Fibroblast of skin of left quadriceps (primary cell): ENCODE measurements around the gene ATP5IF1.

Experiments
- DNase-seq, 2 experiments: peaks; one replicate each; pipeline ENCODE4 v3.0.0-alpha.2; 2013; ENCODE audit warnings: low read depth in 2 of 2

The ATP5IF1 gene

DNA sequence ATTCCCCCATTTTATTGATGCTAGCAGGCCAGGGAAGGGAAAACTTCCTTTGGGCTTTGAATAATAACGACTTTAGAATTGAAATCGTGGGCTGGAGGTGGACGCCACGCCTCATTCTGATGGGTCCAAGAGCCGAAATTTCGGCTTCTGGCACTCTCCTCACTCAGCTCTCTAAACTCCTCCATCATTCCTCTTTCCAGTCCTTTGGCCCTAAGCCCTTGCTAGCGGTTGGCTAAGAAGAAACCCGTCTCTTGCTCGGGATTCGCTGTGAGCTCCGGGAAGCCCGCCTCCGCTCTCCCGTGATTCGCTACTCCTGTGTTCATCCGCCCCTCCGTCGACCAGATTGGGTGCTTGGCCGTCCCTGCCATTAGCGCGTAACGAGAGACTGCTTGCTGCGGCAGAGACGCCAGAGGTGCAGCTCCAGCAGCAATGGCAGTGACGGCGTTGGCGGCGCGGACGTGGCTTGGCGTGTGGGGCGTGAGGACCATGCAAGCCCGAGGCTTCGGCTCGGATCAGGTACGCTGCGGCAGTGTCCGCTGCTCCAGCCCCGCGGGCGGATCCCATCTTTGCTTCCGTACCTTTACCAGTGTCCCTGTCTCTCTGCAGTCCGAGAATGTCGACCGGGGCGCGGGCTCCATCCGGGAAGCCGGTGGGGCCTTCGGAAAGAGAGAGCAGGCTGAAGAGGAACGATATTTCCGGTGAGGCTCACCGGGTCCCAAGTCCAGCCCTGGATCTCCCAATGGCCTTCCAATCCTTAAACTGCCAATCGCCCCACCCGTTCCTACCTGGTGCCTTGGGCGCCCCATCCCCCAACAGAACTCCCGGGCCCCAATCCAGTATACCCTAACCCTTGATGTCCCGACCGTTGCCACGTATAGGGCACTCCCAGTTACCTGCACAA is at the start of gene ATP5IF1:
Gene ATP5IF1, plus strand, starts transcription at position 370 of the 901 bp plus-strand sequence. Its CDS starts 60 bp downstream, at position 430.
- peak; percentile 94 for DNase-seq

DNA sequence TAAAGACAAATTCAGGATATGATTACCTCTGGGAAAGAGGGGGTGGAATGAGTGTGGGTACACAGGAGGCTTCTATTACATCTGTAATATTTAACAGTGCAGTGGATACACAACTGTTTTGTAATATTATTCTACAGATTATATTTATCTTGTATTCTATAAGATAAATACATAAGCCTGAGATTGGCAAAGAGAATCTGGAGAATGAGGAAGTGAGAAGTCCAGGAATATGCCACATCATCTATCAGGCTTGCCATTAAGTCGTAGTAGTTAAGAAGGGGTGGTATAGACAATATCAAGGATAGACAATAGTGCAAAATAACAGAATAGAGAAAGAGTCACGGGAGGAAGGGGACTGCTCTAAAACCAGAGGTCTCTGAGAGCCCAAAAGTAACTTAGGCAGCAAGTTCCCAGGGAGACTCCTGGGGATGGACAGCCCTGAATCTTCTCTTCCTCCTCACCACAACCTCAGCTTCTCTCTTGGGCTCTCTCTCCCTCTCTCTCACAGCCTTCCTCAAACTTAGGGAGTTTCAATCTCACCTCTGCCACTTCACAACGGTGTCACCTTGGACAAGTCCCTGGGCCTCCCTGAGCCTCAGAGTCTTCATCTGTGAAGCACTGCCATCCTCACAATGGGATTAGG is 45.5 kb upstream of the ATP5IF1 start:
- DNase-seq = peak in 1 of 2 experiments; percentile 3

GRCh38 chr1:28190996-28191645 is 44.8 kb upstream of the ATP5IF1 start:
- no peak for DNase-seq

GRCh38 chr1:28193701-28194161 is 42.2 kb upstream of the ATP5IF1 start:
- no peak for DNase-seq

DNA sequence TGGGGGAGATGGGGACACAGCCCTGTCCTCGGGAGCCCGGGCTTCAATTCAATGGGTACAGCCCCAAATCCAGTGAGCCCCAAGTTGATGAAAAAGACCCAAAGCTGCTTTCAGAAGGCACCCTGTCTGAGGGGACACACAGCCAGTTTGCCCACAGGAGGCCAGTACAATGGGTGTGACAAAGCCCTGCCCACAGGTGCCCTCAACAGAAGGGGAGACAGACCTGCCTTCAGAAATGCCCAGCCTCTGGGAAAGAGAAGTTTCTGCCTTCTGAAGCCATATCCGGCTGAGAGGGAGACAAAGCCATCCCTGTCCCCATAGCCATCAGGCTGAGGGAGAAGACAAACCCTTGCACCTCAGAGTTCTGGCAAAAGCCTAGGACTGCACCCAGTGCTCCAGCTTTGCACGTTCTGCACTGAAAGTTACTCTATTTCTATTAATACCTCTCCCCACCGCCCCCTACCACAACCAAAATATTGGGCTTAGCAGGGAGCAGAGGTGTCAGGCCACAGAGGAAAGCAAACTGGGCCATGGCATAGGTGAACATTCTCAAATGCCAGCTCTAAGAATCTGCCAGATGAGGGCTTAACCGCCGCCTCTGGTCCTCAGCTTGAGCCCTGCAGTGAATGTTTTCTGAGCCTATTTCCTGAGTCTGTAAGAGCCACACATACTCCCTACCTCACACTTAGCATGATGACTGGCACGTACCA is 41.4 kb upstream of the ATP5IF1 start:
- no peak for DNase-seq

DNA sequence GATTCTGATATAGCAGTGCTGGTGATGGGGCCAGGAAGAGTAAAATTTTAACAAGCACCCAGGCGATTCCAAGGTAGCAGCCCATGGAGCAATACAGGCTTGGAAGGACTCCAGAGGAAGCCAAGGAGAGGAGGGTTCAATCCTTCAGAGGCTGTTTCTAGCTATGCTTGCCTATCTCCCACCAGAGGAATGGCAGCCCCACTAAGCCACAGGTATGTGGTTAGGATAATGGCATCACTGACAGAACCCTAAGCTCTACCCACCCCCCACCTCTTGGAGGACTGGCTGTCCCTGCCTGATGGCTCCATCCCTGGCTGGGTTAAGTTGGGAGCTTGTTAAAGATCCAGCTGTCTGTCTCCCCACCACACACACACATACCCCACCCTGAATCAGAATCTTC is 40.1 kb upstream of the ATP5IF1 start:
- DNase-seq = no peak

DNA sequence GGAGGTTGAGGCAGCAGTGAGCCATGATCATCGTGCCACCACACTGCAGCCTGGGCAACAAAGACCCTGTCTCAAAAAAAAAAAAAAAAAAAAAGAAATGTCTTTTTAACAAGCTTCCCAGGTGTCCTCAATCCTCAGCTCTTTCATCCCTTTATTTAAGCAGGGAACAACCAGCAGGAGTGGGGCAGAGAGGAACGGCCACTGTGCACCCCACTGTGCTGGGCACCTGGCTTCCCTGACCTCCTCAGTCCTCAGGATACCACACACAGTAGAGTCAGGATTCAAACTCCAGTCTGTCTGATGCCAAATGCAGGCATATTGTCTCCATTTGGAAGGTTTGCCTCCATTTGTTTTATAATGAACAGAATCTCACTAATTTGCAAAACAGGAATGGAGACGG is 39.6 kb upstream of the ATP5IF1 start:
- no peak for DNase-seq

DNA sequence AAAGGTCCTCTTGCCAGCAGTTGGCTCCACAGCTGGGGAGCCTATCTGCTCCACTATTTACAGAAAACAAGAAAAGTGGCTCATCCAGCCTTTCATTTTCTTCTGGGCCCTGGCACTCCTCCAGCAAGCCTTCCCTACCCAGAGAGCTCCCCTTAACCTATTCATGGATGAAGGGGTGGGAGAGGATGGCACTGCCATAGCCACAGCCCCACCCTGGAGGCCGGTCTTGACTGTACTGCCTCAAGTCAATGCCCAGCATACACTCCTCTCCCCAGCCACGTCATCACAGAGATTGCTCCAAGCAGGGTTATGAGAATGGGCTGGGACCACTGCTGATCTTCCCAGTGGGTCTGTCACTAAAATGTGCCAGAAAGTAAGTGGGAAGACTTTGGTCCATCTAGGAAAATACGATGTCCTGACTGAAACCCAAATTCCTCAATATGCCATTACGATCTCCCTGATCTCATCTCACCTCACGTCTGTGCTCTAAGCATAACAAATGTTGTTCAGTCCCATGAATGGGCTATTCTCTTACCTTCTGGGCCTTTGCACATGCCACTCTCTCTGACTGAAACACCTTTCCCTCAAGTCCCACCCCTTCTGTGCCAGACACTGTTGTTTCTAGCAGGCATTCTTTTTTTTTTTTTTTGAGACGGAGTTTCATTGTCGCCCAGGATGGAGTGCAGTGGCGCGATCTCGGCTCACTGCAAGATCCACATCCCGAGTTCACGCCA is 38.1 kb upstream of the ATP5IF1 start:
- no peak for DNase-seq

- no peak for DNase-seq
Measured at GRCh38 chr1:28199328-28200233, 36.3 kb upstream of the ATP5IF1 start.

GRCh38 chr1:28200234-28200873 is 35.6 kb upstream of the ATP5IF1 start:
- DNase-seq = no peak

- DNase-seq = no peak
Measured at GRCh38 chr1:28205243-28205642, 30.7 kb upstream of the ATP5IF1 start.

GRCh38 chr1:28208818-28209441 is 27.0 kb upstream of the ATP5IF1 start:
- peak in 1 of 2 experiments; percentile 29 for DNase-seq

DNA sequence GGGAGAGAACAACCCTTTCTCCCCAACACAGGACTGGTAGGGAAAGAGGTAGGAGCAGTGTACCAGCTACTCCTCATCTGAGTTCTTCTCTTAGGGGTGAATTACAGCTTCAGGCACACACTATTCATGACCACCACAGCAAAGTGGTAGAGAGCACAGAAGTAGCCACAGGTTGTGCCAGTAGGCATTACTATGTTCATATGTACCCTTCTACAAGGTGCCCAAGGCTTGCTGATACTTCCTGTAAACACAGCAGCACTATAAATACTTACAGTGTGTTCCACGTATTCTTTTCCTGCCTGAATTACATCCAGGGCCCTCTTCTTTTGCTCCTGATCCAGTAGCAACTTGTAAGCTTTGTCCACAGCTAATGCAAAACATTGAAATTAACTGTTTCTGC is 26.2 kb upstream of the ATP5IF1 start:
- no peak for DNase-seq

DNA sequence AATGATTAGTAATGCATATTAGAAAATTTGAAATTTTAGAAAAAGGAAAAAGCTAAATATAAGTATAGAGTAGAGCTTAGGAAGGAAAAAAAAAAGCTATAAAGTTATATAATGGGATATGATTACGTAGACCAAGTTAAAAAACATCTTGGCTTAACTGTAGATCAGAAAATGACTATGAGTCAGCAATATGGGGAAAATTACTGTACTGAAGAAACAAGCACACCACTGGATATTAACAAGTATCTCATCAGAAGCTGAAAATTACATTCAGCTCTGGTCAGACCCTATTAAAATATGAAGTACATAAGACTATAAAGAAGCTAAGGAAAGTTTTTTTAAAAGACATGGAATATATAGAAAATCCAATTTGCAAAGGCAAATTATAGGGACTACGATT is 22.6 kb upstream of the ATP5IF1 start:
- no peak for DNase-seq

DNA sequence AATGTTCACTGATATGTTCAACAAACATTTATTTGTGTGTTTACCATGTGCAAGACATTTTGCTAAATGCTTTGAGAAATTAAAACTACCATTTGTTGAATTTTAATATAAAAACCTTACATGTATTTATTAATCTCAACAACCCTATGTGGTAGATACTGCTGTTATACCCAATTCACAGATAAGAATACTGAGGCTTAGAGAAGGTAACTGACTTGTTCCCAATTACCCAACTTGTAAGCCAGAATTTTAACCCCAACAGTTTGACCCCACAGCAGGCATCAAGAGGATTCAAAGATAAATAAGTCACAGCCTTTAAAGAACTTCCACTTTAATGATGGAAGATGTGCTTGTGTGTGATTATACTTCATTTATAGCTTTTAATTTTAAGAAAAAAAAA is 6.8 kb upstream of the ATP5IF1 start:
- DNase-seq = no peak

DNA sequence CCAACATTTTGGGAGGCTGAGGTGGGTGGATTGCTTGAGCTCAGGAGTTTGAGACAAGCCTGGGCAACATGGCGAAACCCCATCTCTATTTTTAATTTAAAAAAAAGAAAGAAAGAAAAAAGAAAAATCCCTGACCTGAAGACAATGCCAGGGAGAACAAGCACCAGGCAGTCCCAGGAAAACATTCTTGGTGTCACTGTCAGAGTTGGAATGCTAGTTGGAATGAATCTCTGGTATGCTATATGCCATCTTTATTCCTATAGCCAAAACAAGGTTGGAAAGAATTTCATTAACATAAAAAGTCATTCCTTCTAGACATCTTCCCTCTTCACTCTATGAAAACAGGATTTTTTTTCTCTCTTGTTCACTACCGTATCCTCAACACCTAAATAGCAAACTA is 5.9 kb upstream of the ATP5IF1 start:
- no peak for DNase-seq

DNA sequence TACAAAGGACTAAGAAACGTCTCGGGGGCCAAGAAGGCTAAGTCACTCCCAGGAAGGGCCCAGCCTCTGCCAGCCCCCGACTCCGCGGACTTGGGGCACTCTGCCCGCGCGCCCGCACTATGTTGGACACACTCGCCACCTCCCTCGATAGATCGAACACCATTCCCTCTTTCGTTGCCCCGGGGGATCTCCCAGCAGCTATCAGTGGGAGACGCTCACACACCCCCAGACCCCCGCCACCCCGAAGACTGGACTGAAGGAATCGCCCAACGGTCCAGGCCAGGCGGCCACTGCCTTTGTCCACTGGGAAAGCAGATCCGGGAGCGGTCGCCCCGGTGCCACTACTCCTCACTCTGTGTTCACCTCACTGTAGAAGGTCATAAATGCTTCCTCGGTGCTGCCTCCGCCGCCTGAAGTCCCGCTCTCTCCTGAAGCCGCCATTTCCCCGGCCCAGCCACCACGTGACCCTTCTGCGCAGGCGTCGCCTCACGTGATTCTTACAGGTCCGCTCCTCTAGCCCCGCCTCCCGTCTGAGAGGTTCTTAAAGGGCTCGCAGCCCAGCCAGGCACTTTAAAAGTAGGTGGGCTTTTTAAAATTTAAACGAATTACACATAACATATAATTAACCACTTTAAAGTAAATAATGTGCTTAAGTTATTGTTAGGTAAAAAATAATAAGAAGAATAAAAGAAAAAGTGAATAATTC is 3.2 kb upstream of the ATP5IF1 start, which contains the start of gene DNAJC8:
Gene DNAJC8, minus strand, starts transcription at position 472 of the 706 bp plus-strand sequence. Its CDS starts 31 bp downstream, at position 441.
- peak; percentile 62 to 64 for DNase-seq

GRCh38 chr1:28233264-28233606 is 2.7 kb upstream of the ATP5IF1 start:
- no peak for DNase-seq
